ENCODE results near the gene RACK1. TPM values are rescaled to one million over a fixed set of nuclear protein-coding genes. Genes with fewer than 3 reads are reported as not detected.

RACK1 gene
- total RNA-seq (2022; extraction: Qiagen RNA extraction; ENCODE audit: low read depth) = 3,218 to 3,641 TPM (median 3,428 TPM) in 5 replicates

GRCh38 chr5:181243564-181244343 lies at the start of gene RACK1:
TSS of gene RACK1 (minus strand) at chr5:181243906. CDS start at chr5:181243800, 106 bp downstream.

DNA sequence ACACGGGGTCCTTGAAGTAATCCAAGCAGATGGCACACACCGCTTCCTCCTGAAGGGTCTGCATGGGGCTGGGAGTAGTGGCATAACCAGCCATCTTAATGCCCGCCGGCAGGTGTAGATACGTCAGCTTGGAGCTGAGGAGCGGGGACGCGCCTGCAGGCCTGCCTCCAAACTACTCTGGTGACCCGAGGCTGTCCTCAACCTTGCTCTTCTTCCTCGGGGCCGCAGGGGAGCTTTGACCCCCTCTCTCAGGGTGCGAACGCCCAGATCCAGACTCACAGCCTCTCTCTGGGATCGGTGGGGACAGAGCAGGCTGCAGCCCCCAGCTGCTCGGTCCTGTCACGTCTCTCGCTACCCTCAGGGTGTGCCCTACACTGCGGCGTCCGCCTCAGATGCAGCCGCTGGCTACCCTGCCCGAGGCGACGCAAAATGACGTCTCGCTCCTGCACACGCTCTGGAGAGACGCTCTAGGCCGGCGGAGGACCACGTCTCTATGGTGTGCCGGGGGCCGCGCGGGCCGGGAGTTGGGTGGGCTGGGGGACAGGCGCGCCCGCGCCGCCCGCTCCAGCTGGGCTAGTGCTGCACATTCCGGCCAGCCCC lies 17.1 kb upstream of the RACK1 start, which contains the start of gene TRIM52:
Gene TRIM52, minus strand, starts transcription at position 424 of the 600 bp plus-strand sequence. Its CDS starts 330 bp downstream, at position 94.

GRCh38 chr5:181223058-181223728 lies 20.5 kb downstream of the RACK1 start, which contains the start of gene TRIM41:
TSS of gene TRIM41 (plus strand) at chr5:181223281. CDS start at chr5:181224000, 719 bp downstream.

DNA sequence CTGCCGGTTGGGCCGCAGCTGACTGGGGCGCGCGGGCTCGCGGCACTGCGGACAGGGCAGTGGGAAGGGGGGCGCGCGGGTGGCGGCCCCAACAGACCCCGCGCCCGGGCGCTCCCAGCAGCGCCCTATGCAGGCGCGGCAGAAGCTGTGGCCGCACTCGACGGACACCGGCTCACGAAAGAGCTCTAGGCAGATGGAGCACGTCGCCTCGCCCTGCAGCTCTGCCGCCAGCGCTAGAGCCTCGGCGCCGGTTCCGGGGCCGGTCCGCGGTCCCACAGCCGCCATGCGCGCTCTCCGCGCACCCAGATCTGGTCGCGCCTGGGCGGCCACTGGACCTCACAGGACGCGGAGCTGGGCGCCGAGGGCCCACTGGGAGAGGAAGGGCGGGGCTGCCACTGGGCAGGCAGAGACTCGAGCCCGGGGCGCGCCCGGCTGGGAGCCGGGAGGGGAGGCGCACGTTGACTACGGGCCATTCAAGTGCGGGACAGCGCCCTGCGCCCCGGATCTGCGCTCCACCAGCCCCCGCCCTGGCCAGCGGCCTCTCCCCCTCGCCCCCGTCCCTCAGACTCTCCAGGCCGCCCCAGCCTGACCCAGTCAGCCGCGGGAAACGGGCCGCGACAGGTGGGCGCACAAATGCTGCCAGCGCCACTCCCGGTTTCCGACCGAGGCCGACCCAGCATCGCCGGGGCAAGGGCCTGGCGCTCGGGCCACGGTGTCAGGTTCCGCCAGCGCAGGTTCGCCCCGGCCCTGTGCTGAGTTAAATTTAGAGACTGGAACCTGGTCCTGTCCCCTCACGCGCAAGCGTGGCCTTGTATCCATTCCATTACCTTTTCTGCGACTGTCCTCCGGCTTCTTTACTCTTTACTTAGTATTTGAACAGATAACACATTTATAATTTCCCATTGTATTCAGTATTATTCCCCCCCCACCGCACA lies 38.6 kb downstream of the RACK1 start, which contains the start of gene TRIM7:
Gene TRIM7, minus strand, starts transcription at position 371 of the 935 bp plus-strand sequence. Its CDS starts 86 bp downstream, at position 285.

Other genes starting within 250 kb of the RACK1 start
- 0.64 to 1.5 TPM (median 1.1 TPM) in 5 replicates for gene BTNL9, start 203.6 kb downstream of the RACK1 start, total RNA-seq (2022; extraction: Qiagen RNA extraction; ENCODE audit: low read depth)
- gene OR2V1, start 112.7 kb downstream of the RACK1 start, total RNA-seq (2022; extraction: Qiagen RNA extraction; ENCODE audit: low read depth) = not detected in 5 replicates
- gene OR2V2, start 96.3 kb downstream of the RACK1 start, total RNA-seq (2022; extraction: Qiagen RNA extraction; ENCODE audit: low read depth) = not detected in 5 replicates
- gene TRIM7, start 38.7 kb downstream of the RACK1 start, total RNA-seq (2022; extraction: Qiagen RNA extraction; ENCODE audit: low read depth) = 27.2 to 44.1 TPM (median 42.4 TPM) in 5 replicates
- gene TRIM41, start 20.6 kb downstream of the RACK1 start, total RNA-seq (2022; extraction: Qiagen RNA extraction; ENCODE audit: low read depth) = 18.4 to 28.7 TPM (median 27.4 TPM) in 5 replicates
- gene TRIM52, start 17.2 kb upstream of the RACK1 start, total RNA-seq (2022; extraction: Qiagen RNA extraction; ENCODE audit: low read depth) = 6.0 to 8.3 TPM (median 6.6 TPM) in 5 replicates
- gene OR4F3, start 123.4 kb upstream of the RACK1 start, total RNA-seq (2022; extraction: Qiagen RNA extraction; ENCODE audit: low read depth) = not detected in 5 replicates